NCI-H2081 treated with DMSO at 0.1 percent for 48 hours (cell line): Measurements from ENCODE around the gene SMPD2.

Experiments
- DNase-seq: peaks from one replicate; lab custom pipeline; 2025; lab: John Stamatoyannopoulos, UW

SMPD2 gene

GRCh38 chr6:109447087-109447486 lies 6.6 kb downstream of the SMPD2 start:
- DNase-seq = no peak

GRCh38 chr6:109447878-109448555 lies 7.5 kb downstream of the SMPD2 start:
- DNase-seq = no peak

GRCh38 chr6:109448615-109449014 lies 8.1 kb downstream of the SMPD2 start:
- DNase-seq = no peak

GRCh38 chr6:109449064-109449794 lies 8.7 kb downstream of the SMPD2 start:
- no peak for DNase-seq

- no peak for DNase-seq
Observed at GRCh38 chr6:109449795-109450673, 9.5 kb downstream of the SMPD2 start.

GRCh38 chr6:109450801-109451200 lies 10.3 kb downstream of the SMPD2 start:
- DNase-seq = no peak

- no peak for DNase-seq
Observed at GRCh38 chr6:109451376-109451775, 10.9 kb downstream of the SMPD2 start.

- DNase-seq = no peak
Observed at GRCh38 chr6:109452181-109452580, 11.7 kb downstream of the SMPD2 start.

GRCh38 chr6:109453156-109453555 lies 12.6 kb downstream of the SMPD2 start:
- DNase-seq = no peak

GRCh38 chr6:109453594-109454495 lies 13.3 kb downstream of the SMPD2 start:
- no peak for DNase-seq

- no peak for DNase-seq
Observed at GRCh38 chr6:109454496-109455436, 14.2 kb downstream of the SMPD2 start.

GRCh38 chr6:109455437-109456110 lies 15.1 kb downstream of the SMPD2 start, which contains the start of gene MICAL1:
MICAL1 (minus strand) TSS chr6:109455772; CDS start chr6:109454196, 1,576 bp downstream.
- no peak for DNase-seq

- DNase-seq = no peak
Observed at GRCh38 chr6:109456111-109456583, 15.6 kb downstream of the SMPD2 start.

GRCh38 chr6:109456710-109457561 lies 16.4 kb downstream of the SMPD2 start:
- DNase-seq = no peak

- DNase-seq = no peak
Observed at GRCh38 chr6:109457562-109457996, 17.1 kb downstream of the SMPD2 start.

- DNase-seq = no peak
Observed at GRCh38 chr6:109458774-109459531, 18.4 kb downstream of the SMPD2 start.

- DNase-seq = no peak
Observed at GRCh38 chr6:109460161-109460829, 19.8 kb downstream of the SMPD2 start.
